Erythroblast (primary cell): Measurements from ENCODE around the gene EPN2.
"Not testable (repeated sequence)": the region's sequence is repeated elsewhere in the genome, so short reads cannot be mapped to it uniquely, and the experiment has no call there.

Experiments
- GATA1 ChIP-seq: IDR thresholded peaks from 2 replicates; pipeline ENCODE4 v1.6.1; 2011; ENCODE audit warnings: low read depth, mild to moderate bottlenecking, control low read depth, low read length, moderate library complexity
- POLR2A ChIP-seq: IDR thresholded peaks from 2 replicates; pipeline ENCODE4 v1.6.1; 2011; ENCODE audit warnings: mild to moderate bottlenecking, low read length

GRCh38 chr17:19278284-19278683, 41.1 kb downstream of the EPN2 start:
- TF ChIP-seq POLR2A, GATA1: not testable (repeated sequence)
